CD14-positive monocyte (primary cell): Measurements from ENCODE around the gene OPTC. TPM values are rescaled to one million over a fixed set of nuclear protein-coding genes. Genes with fewer than 3 reads are reported as not detected.

Experiments
- DNase-seq, 3 donors: peaks; one replicate each; pipeline ENCODE4 v3.0.0-alpha.2; 2011 to 2022
- H2AFZ ChIP-seq: 2 replicates; pipeline ENCODE4 v1.6.0; 2012; ENCODE audit warnings: mild to moderate bottlenecking, low read depth, low read length, inconsistent platforms; ENCODE audit not compliant: insufficient read depth, poor library complexity, severe bottlenecking
- H3K27ac ChIP-seq, 2 donors: 1 replicate in 1 of 2; 2 replicates in 1 of 2; pipeline ENCODE4 v1.5.1; 2012 to 2013; ENCODE audit warnings: low read length in 2 of 2, control low read depth in 1 of 2, inconsistent platforms in 1 of 2, low read depth in 1 of 2, mild to moderate bottlenecking in 1 of 2
- H3K27me3 ChIP-seq, 2 donors: one replicate each; pipeline versions ENCODE4 v1.6.0 to v1.6.1; 2011 to 2013; ENCODE audit warnings: low read length in 2 of 2; ENCODE audit not compliant: control insufficient read depth in 2 of 2, insufficient read depth in 2 of 2
- H3K36me3 ChIP-seq, 2 donors: replicated peaks in 1 of 2; 1 replicate in 1 of 2; 2 replicates in 1 of 2; pipeline versions ENCODE4 v1.5.1 to v1.6.1; 2012 to 2013; ENCODE audit warnings: low read length in 2 of 2, control low read depth in 1 of 2, inconsistent platforms in 1 of 2, mild to moderate bottlenecking in 1 of 2; ENCODE audit not compliant: insufficient read depth in 2 of 2, control insufficient read depth in 1 of 2
- H3K4me1 ChIP-seq, 2 donors: 1 replicate in 1 of 2; 2 replicates in 1 of 2; pipeline versions ENCODE4 v1.5.1 to v1.6.1; 2012 to 2013; ENCODE audit warnings: low read length in 2 of 2, control low read depth in 1 of 2, inconsistent platforms in 1 of 2, mild to moderate bottlenecking in 1 of 2, moderate library complexity in 1 of 2; ENCODE audit not compliant: insufficient read depth in 2 of 2, control insufficient read depth in 1 of 2
- H3K4me2 ChIP-seq: replicated peaks from 2 replicates; pipeline ENCODE3; 2012; ENCODE audit warnings: low read length, moderate library complexity, mild to moderate bottlenecking; ENCODE audit not compliant: poor library complexity, severe bottlenecking; ENCODE audit errors: extremely low read depth
- H3K4me3 ChIP-seq, 3 experiments: fragments of 200-600 bp in 1 of 3; sonication (generic) in 1 of 3; replicated peaks in 1 of 3; 1 replicate in 2 of 3; 2 replicates in 1 of 3; pipeline ENCODE4 v1.5.1; 2011 to 2013; ENCODE audit warnings: low read length in 3 of 3, mild to moderate bottlenecking in 3 of 3, control low read depth in 2 of 3, low read depth in 2 of 3, inconsistent platforms in 1 of 3, moderate library complexity in 1 of 3
- H3K79me2 ChIP-seq: 2 replicates; pipeline ENCODE4 v1.6.0; 2012; ENCODE audit warnings: mild to moderate bottlenecking, control low read depth, inconsistent platforms, low read length, moderate library complexity; ENCODE audit not compliant: insufficient read depth
- H3K9ac ChIP-seq: 2 replicates; pipeline ENCODE4 v1.6.0; 2017; ENCODE audit warnings: low read length, mild to moderate bottlenecking; ENCODE audit not compliant: insufficient read depth, poor library complexity, severe bottlenecking
- H3K9me3 ChIP-seq, 2 donors: replicated peaks in 1 of 2; 1 replicate in 1 of 2; 2 replicates in 1 of 2; pipeline versions ENCODE4 v1.5.1 to v1.6.1; 2012 to 2013; ENCODE audit warnings: low read length in 2 of 2, control low read depth in 1 of 2; ENCODE audit not compliant: control insufficient read depth in 1 of 2, insufficient read depth in 1 of 2
- H4K20me1 ChIP-seq: 2 replicates; pipeline ENCODE4 v1.6.0; 2012; ENCODE audit warnings: mild to moderate bottlenecking, low read length, control low read depth, moderate library complexity; ENCODE audit not compliant: insufficient read depth
- H3K27ac Mint-ChIP-seq, 7 donors: one replicate each; pipeline ENCODE4 v1.8.0; 2020; ENCODE audit warnings: mild to moderate bottlenecking in 7 of 7, mixed read lengths in 7 of 7, moderate library complexity in 6 of 7, inconsistent platforms in 2 of 7
- H3K27me3 Mint-ChIP-seq, 3 donors: one replicate each; pipeline ENCODE4 v1.8.0; 2021 to 2022; ENCODE audit warnings: low read depth in 3 of 3, mild to moderate bottlenecking in 3 of 3, mixed read lengths in 3 of 3, moderate library complexity in 3 of 3, inconsistent platforms in 1 of 3
- H3K36me3 Mint-ChIP-seq, 2 donors: one replicate each; pipeline ENCODE4 v1.8.0; 2020; ENCODE audit warnings: mixed read lengths in 2 of 2, inconsistent platforms in 1 of 2, mild to moderate bottlenecking in 1 of 2
- H3K4me1 Mint-ChIP-seq: one replicate; pipeline ENCODE4 v1.8.0; 2020; ENCODE audit warnings: mild to moderate bottlenecking, mixed read lengths
- H3K4me3 Mint-ChIP-seq, 2 donors: one replicate each; pipeline ENCODE4 v1.8.0; 2020; ENCODE audit warnings: mild to moderate bottlenecking in 2 of 2, mixed read lengths in 2 of 2, moderate library complexity in 1 of 2
- H3K9me3 Mint-ChIP-seq, 7 donors: one replicate each; pipeline ENCODE4 v1.8.0; 2020 to 2022; ENCODE audit warnings: mixed read lengths in 7 of 7, mild to moderate bottlenecking in 6 of 7, moderate library complexity in 6 of 7, inconsistent platforms in 2 of 7
- WGBS: methylation state at CpG from one replicate; pipeline ENCODE4 v1.1.5; 2013; ENCODE audit warnings: missing lambda C conversion rate; ENCODE audit not compliant: insufficient coverage; 5-methylcytosine and 5-hydroxymethylcytosine counted together
- intact Hi-C, 2 donors: fragments of 100-400 bp; cut with micrococcal nuclease; formaldehyde crosslinking; loops; one replicate each; pipeline versions ENCODE4 v1.15.0 to v1.15.1; 2023
- polyA plus RNA-seq, 3 donors: library from polyadenylated mRNA; depleted of rRNA in 1 of 3; unstranded in 2 of 3; stranded (reverse) in 1 of 3; fragments of 300-500 nt in 2 of 3; fragments of >200 nt in 1 of 3; fragmentation: Illumina TruSeq in 2 of 3; gene quantifications; 1 replicate in 2 of 3; 2 replicates in 1 of 3; pipeline ENCODE4 v1.2.3, GENCODE V29; 2012 to 2021
- TF ChIP-seq, protein P1 (sequence below): fragments of 200-600 bp; IDR thresholded peaks from one replicate; pipeline ENCODE4 v1.8.0; 2022; ENCODE audit warnings: antibody characterized with exemption, mild to moderate bottlenecking

OPTC gene
- polyA plus RNA-seq, 3 donors = not detected

DNA sequence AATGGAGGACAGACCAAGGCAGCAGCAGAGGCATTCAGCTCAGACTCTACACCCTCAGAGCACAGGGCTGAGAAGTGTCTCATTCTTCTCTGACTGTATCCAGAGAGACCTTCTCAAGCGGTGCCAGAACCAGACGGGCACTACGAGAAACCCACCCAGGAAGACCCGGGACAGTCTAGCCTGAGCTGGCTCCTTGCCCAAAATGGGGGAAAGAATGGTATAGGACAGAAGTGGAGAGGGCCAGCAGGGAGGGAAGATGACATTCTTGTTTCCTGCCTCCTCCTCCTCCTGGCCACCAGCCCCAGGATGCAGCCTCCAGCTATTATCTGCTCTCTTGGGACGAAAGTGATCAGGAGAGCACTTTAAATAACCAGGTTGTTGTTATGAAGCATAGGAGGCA lies 40.9 kb upstream of the OPTC start:
- H3K27me3 Mint-ChIP-seq = peaks cover 15 to 36% (median 25%) of the 10 kb centered on the region in 3 donors
- 79% methylated on average over 4 of the region's 5 CpGs for WGBS
- H3K27ac Mint-ChIP-seq = no peak overlapping the region
- Histone ChIP-seq H3K9me3 (no peaks in the 10 kb centered on the region), H2AFZ (no peak overlapping the region), H3K4me1 (no peaks in the 10 kb centered on the region), H3K27ac (no peak overlapping the region), H3K9ac (no peak overlapping the region), H3K27me3 (no peaks in the 10 kb centered on the region), H3K36me3 (no peaks in the 10 kb centered on the region), H3K79me2 (no peaks in the 10 kb centered on the region), H3K4me2 (no peak overlapping the region), H3K4me3 (no peak overlapping the region), H4K20me1 (no peaks in the 10 kb centered on the region)
- TF ChIP-seq, protein P1, sequence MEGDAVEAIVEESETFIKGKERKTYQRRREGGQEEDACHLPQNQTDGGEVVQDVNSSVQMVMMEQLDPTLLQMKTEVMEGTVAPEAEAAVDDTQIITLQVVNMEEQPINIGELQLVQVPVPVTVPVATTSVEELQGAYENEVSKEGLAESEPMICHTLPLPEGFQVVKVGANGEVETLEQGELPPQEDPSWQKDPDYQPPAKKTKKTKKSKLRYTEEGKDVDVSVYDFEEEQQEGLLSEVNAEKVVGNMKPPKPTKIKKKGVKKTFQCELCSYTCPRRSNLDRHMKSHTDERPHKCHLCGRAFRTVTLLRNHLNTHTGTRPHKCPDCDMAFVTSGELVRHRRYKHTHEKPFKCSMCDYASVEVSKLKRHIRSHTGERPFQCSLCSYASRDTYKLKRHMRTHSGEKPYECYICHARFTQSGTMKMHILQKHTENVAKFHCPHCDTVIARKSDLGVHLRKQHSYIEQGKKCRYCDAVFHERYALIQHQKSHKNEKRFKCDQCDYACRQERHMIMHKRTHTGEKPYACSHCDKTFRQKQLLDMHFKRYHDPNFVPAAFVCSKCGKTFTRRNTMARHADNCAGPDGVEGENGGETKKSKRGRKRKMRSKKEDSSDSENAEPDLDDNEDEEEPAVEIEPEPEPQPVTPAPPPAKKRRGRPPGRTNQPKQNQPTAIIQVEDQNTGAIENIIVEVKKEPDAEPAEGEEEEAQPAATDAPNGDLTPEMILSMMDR = no peak
- H3K36me3 Mint-ChIP-seq = no peaks in the 10 kb centered on the region
- H3K4me1 Mint-ChIP-seq = peaks cover 5% of the 10 kb centered on the region
- DNase-seq = no peak
- intact Hi-C loops = no loop called here
- H3K4me3 Mint-ChIP-seq = no peak overlapping the region
- no peaks in the 10 kb centered on the region for H3K9me3 Mint-ChIP-seq

DNA sequence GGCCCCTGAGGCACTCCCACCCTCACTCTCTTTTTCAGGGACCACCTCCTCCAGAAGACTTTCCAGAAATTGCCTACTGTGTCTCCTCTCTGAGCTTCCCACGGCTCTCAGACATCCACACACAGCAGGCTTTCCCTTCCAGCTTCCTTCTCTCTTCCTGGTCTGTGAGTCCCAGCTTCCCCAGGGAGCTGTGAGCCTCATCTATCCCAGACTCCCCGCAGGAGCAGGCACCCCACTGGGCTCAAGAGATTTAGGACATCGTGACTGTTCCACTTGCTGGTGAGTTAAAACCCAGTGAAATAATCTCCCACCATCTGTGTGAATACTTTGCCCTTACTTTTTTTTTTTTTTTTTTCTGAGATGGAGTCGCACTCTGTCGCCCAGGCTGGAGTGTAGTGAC lies 40.3 kb upstream of the OPTC start:
- Mint-ChIP-seq H3K36me3 (no peaks in the 10 kb centered on the region), H3K4me3 (no peak overlapping the region), H3K27me3 (peaks cover 16 to 33% (median 25%) of the 10 kb centered on the region in 3 donors), H3K4me1 (peaks cover 5% of the 10 kb centered on the region), H3K27ac (no peak overlapping the region), H3K9me3 (no peaks in the 10 kb centered on the region)
- H3K9ac ChIP-seq = no peak overlapping the region
- H3K27ac ChIP-seq = no peak overlapping the region
- H3K79me2 ChIP-seq = no peaks in the 10 kb centered on the region
- no peaks in the 10 kb centered on the region for H3K36me3 ChIP-seq
- H3K4me2 ChIP-seq = no peak overlapping the region
- no peaks in the 10 kb centered on the region for H4K20me1 ChIP-seq
- no peak for DNase-seq
- intact Hi-C loops = no loop called here
- 46% methylated on average over 2 of the region's 5 CpGs for WGBS
- no peak overlapping the region for H2AFZ ChIP-seq
- no peaks in the 10 kb centered on the region for H3K9me3 ChIP-seq
- H3K27me3 ChIP-seq = peaks cover 0 to 1% of the 10 kb centered on the region in 2 donors
- TF ChIP-seq, protein P1 = no peak
- no peaks in the 10 kb centered on the region for H3K4me1 ChIP-seq
- no peak overlapping the region for H3K4me3 ChIP-seq
